Measurements from ENCODE around the gene EIF2B5.

EIF2B5 gene

DNA sequence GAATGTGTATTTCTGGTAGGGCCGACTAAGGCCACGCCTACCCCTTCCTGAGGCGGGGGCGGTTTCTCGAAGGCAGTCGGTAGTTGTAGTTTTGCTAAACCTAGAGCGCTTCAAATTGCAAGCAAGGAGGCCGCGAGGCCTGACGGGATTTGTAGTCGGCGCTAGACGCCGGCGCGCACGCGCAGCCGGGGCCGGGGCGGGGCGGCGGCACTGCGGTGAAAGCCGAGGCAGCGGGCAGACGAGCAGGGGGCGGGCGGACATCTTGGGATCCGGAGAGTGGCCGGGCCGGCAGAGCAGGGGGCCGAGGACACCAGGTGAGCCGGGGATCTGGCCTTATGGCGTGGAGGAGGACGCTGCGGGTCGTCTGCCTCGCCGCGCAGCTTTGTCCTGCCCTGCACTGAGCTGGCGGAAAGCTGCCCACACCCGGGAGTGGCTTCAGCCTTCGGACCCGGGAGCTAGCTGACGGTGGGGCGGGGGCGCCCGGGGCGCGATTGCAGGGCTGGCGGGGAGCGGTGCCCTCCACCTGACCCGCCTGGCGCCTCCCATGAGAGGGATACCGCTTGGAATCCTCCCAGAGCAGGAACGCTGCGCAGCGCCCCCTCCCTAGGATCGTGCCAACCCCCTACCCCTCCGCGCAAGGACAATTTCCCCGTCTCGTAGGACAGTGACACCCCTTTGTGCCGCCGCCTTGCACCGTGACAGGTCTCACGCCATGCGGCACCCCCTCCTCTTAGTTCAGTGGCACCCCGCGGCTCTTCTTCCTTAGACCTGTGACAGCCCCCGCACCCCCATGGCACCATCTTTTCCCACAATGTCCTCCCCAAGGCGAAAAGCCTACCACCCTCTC, 39.7 kb downstream of the EIF2B5 start, which contains the start of gene AP2M1:
Gene AP2M1, plus strand, starts transcription at position 210 of the 847 bp plus-strand sequence. CDS start 2,139 bp downstream, outside the sequence.
- DNase-seq, result peak; percentile 99 to 100

DNA sequence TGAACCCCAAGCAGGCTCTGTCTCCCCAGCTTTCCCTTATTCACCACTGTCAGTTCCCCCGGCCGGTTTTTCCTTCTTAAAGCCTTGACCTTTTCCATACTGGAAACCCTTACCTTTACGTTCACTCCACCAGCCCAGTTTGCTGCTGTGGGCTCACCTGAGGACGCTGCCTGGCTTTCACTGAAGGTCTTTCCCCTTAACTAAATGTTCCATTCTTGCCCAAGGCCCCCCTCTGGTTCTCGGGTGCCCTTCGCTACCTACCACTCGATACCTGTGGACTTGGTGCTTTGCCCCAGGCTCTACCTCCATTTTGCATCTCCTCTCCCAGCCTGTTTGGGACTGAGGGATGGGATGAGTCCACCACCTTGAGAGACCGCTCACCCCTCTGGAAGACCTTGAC, 40.3 kb downstream of the EIF2B5 start:
- DNase-seq, result no peak

DNA sequence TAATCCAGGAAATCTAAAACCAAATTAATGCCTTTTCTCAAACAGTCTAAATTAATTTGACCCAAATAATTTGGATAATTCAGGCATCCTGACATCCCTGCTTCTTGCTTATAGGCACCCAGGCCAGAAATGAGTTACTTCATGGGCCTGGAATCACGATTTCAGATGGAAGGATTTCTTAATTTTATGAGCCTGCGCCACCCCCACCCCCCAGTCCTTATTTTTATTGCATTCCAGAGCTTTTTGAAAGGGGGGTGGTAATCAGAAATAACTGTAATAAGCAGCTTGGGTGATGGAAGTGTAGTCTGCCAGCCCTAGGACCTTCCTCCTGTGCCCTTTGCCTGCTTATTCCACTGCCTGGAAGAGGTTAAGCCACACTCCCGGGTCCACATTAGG, 40.8 kb downstream of the EIF2B5 start:
- no peak for DNase-seq

DNA sequence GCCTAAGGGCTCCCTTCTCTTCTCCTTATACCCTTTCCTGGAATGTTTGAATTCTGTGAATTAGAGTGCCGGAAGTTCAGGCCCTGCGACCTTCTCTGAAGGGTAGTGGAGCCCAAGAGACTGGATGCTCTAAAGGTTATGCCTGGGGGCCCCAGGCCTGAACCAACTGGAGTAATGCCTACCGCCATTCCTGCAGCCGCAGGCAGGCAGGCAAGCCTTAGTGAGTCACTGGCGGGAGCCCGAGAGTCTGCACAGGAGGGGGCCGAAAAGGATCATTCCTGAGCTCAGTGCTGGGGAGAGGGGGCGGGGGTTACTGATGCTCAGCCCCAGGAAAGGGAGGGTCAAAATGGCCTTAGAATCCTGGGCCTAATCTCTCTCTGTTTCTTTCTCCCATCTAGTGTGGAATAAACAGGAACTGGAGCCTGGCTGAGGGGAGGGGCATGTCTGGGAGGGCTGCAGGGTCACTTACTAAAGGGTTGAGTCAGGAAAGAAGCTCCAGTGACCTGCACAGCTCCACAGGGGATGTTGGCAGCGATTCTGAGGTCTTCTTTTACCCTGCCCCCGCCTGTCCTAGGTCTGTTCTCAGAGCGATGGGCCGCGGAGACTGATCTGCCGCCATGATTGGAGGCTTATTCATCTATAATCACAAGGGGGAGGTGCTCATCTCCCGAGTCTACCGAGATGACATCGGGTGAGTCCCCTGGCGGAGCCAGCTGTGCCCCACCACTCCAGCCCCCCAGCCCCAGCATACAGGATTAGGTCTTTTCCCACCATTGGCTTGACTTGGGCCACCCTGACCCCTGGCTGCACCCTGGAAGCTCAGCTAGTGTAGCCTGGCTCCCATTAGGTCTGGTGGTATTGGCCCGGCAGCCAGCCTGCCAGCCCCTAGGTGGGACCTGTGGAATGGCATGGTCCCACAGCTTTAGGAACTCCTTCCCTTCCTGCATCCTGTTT, 41.5 kb downstream of the EIF2B5 start:
- peak; percentile 35 to 49 for DNase-seq

DNA sequence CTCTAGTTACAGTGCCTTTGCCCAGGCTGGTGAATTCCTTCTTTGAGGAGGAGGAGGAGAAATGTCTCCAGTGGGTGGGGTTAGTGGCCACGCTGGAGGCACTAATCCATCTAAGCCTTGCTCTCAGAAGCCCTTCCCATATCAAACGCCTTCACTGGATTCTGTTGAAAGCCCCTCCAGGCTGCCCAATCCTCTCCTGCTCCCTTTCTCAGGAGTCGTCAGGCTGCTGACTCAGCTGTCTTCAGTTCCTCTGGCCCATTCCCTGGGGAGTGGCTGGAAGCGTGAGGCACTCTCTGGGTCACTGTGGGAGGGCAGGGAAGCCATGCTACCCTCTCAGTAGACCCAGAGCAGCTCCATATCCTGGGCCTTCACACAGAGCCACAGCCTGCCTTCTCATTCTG, 42.2 kb downstream of the EIF2B5 start:
- DNase-seq, result no peak

DNA sequence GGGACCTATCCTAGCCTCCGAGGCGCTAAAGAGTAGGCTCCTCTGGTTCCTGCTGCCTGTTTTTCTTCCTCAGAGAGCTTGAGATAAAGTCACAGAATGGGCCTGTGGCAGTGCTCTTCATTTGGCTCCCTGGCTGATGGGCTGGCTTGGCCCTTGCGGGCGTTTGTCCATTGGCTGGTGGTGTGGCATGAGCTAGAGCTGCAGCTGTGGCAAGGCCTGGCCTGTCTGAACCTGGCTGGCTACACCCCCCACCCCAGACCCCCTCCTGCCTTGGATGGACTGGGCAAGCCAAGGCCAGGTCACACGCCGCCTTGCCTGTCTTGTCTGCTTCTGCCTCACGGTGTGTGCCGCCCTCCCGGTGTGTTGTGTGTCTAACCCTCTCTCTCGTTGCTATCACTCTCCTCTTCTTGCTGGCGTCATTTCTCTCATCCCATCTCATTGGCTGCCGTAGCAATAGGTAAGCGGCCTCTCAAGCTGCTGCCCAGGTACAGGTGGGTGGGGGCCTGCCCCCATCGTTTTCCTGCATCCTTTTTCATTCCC, 42.7 kb downstream of the EIF2B5 start:
- no peak for DNase-seq

DNA sequence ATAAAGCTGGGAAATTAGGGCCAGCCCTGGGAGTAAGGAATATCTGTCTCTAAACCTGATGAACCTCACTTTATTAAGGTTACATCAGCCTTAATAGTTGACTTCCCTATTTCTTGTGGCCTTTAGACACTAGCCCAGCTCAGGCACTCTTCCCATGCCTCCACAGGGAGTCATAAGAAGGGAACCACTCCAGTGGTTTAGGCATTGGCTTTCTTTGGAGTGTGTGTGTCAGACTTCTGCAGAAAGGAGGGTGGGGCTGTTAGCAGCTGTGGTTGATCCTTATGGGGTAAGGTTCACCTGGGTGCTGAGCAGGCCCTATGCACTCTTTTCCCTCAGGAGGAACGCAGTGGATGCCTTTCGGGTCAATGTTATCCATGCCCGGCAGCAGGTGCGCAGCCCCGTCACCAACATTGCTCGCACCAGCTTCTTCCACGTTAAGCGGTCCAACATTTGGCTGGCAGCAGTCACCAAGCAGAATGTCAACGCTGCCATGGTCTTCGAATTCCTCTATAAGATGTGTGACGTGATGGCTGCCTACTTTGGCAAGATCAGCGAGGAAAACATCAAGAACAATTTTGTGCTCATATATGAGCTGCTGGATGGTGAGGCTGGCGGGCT, 43.5 kb downstream of the EIF2B5 start:
- peak in 1 of 2 experiments; percentile 21 for DNase-seq

DNA sequence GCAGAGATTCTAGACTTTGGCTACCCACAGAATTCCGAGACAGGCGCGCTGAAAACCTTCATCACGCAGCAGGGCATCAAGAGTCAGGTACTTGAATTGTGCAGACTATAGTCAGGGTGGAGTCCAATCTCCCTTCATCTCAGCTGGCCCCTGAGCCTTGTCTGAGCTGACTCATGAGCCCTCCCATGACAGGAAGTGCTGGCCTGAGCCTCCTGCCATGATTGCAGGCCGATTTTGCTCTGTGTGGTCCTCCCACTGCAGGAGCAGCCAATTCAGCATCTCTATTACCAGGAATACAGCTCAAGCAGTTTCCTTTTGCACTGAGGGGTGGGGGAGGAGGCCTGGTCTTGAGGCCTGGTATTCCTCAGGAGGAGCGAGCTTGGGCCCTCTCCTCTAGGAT, 45.0 kb downstream of the EIF2B5 start:
- no peak for DNase-seq

DNA sequence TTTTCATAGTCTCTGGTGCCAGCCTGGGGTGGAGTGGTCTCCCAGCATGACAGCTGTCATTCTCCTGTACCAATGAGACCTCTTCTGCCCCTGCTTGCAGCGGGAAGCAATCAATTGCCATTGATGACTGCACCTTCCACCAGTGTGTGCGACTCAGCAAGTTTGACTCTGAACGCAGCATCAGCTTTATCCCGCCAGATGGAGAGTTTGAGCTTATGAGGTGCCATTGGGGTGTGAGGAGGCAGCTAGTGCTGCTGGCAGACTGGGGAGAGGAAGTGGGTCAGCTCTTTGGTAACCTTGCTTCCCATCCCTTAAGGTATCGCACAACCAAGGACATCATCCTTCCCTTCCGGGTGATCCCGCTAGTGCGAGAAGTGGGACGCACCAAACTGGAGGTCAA, 46.4 kb downstream of the EIF2B5 start:
- no peak for DNase-seq

DNA sequence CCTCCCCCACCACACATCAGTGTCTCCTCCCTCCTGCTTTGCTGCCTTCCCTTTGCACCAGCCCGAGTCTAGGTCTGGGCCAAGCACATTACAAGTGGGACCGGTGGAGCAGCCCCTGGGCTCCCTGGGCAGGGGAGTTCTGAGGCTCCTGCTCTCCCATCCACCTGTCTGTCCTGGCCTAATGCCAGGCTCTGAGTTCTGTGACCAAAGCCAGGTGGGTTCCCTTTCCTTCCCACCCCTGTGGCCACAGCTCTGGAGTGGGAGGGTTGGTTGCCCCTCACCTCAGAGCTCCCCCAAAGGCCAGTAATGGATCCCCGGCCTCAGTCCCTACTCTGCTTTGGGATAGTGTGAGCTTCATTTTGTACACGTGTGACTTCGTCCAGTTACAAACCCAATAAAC, 48.5 kb downstream of the EIF2B5 start:
- no peak for DNase-seq

DNA sequence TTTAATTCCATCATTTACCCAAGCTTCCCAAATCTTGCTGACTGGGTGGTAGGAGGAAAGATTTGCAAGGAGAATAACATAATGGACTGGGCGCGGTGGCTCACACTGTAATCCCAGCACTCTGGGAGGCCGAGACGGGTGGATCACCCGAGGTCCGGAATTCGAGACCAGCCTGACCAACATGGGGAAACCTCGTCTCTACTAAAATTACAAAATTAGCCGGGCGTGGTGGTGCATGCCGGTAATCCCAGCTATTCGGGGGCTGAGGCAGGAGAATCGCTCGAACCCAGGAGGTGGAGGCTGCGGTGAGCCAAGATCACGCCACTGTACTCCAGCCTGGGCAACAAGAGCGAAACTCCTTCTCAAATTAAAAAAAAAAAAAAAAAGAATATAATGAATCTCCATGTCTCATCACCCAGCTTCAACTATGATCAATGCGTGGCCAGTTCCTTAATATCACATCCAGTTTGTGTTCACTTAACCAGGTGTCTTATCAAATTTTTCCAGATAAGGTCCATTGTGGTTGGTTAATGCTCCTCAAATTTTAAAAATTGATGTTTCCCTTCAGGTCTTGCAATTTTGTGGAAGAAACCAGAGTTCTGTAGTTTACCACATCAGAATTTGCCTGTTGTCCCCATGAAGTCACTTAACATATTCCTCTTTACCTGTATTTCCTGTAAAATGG, 49.5 kb downstream of the EIF2B5 start:
- no peak for DNase-seq

DNA sequence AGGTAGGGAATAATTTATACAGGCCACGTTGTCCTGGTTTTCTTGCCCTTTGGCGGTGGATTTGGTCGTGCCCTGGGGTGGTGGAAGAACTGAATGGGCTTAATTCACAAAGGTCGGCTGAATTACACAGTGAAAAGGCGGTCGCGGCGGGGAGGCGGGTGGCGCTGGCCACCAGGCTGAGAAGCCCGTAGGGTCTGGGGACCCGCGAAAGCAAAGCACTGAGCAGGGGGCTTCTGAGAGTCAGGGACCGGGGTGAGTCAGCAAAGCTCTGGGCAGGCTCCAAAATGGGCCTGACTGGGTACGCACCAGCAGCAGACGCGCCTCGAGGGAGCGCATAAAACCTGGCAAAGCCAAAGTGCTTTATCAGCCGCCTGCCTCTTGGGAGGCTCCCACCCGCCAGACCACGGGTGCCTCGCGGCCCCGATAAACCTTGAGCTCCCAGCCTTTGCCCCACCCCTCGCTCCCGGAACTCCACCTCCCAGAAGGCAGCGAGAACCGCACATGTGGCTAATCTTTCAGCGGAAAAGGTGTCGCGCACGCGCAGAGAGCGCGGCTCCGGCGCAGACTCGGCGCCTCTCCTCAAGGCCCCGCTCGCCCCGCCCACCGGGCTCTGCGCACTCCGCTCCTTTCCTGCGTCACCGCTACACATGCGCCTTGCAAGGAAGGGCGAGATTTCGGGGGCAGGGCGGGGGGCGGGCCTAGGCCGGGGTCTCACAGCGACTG, 50.5 kb downstream of the EIF2B5 start:
- peak; percentile 100 for DNase-seq

DNA sequence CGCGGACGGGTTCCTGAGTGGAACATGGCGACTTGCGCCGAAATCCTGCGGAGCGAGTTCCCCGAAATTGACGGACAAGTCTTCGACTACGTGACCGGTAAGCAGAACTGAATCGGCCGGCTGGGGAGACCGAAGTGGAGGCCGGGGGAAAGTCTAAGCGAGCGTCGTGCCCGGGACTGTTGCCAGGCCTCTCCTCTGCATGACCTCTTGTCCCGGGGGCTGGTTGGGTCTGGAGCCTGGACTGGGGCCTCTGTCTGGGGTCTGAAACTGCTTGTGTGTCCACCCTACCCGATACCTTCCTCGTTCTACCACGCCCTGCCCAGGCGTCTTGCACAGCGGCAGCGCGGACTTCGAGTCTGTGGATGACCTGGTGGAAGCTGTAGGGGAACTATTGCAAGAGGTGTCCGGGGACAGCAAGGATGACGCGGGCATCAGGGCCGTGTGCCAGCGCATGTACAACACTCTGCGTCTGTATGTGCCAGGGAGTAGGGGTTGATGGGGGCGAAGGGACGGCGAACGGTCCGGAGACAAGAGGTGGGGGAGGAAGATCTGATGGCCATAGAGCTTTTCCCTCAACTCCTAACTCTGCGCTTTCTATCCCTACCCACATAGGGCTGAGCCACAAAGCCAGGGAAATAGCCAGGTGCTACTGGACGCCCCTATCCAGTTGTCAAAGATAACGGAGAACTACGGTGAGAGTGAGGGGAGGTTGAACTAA, 51.2 kb downstream of the EIF2B5 start, which contains the start of gene ABCF3:
Gene ABCF3, plus strand, starts transcription at position 16 of the 718 bp plus-strand sequence. Its CDS starts 9 bp downstream, at position 25.
- DNase-seq, result peak; percentile 60 to 64

DNA sequence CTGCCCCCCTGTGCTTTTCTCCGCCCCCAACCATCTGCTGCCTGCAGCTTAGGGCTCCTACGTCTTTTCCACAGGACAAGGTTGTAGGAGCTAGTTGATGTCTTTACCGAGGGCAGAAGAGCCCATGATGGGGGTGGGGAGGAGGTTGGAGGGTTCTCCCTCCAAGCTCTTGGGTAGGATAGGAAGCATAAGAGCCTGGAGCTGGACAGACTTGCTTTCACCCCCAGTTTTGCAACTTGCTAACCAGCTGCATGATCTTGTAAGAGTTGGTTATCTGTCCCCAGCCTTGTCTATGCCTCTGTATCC, 51.7 kb downstream of the EIF2B5 start:
- DNase-seq, result no peak

DNA sequence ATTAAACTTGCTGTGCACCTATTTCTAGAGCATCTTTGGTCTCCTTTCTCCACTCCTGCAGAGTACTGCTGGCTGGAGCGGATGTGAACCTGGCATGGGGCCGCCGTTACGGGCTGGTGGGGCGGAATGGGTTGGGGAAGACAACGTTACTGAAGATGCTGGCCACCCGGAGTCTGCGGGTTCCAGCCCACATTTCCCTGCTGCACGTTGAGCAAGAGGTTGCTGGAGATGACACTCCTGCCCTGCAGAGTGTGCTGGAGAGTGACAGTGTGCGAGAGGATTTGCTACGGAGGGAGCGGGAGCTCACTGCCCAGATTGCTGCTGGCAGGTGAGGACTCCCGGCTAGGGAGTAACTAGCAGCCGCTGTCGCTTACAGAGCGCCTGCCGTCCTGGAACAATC, 52.9 kb downstream of the EIF2B5 start:
- no peak for DNase-seq

DNA sequence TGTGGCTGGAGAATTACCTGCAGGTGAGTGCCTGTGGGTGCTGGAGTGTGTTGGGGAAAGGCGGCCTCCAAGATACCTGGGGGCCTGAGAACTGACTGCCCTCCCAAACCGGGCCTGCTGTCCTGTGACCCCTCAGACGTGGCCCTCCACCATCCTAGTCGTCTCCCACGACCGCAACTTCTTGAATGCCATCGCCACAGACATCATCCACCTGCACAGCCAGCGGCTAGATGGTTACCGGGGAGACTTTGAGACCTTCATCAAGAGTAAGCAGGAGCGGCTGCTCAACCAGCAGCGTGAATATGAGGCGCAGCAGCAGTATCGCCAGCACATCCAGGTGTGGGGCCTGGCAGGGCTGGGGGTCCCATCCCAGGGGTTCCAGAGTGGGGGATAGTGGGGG, 54.3 kb downstream of the EIF2B5 start:
- DNase-seq, result no peak

DNA sequence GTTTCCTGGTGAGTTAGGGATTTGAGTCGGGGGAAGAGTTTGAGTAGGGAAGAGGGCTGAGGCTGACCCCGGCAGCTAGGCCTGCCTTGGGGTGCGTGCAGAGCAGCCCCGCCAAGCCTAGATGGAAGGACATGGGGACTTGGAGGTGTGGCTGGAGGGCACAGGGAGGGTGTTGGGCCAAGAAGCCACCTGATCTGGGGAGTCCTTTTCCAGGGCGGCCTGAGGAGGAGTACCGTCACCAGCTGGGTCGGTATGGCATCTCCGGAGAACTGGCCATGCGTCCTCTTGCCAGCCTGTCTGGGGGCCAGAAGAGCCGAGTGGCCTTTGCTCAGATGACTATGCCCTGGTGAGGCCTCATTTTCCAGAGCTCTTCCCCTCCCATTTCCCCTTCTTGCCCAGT, 57.7 kb downstream of the EIF2B5 start:
- DNase-seq, result no peak

DNA sequence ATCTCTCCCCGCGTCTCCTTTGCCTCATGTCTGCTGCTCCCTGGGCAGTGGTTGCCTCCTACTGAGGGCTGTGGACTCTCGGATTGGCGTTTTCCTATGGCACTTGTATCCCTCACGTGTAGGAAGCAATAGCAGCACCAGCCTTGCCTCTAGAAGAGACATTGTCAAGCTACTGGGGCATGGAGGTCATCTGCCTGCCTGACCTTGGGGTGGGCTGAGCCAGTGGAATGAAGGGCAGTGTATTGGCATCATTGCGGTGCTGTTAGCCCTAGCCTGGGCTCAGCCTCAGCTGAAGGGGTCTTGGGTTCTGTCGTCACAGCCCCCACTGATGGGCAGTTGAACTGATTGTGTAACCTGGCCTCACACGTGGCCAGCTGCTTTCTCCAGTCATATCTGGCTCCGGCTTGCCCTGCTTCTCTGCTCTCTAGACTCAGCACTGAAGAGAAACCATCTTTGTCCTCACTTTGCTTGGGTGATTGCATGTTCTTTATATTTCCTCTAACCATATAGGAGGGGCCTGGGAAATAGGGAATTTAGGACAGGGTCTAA, 58.9 kb downstream of the EIF2B5 start:
- DNase-seq, result no peak

Data from AML-193 (cell line).